Naive thymus-derived CD4-positive, alpha-beta T cell (primary cell): ENCODE data around the gene FRMD8. TPM values are rescaled to one million over a fixed set of nuclear protein-coding genes. Genes with fewer than 3 reads are reported as not detected.
"Not testable (repeated sequence)": the region's sequence is repeated elsewhere in the genome, so short reads cannot be mapped to it uniquely, and the experiment has no call there.

Experiments
- ATAC-seq: fragments of 150-1000 bp; cut with Tn5 transposase; 2 replicates; pipeline ENCODE4 v1.10.0; 2021; ENCODE audit warnings: mild to moderate bottlenecking, moderate library complexity
- CTCF ChIA-PET: fragments of 350-600 bp; sonication (Branson Sonifier 250); formaldehyde crosslinking; loops from one replicate; lab custom pipeline; 2021; ENCODE audit warnings: antibody characterized with exemption; lab: Charles Lee
- POLR2A ChIA-PET: fragments of 350-600 bp; sonication (Branson Sonifier 250); formaldehyde crosslinking; loops from one replicate; lab custom pipeline; 2021; ENCODE audit warnings: antibody characterized with exemption, inconsistent platforms; lab: Charles Lee
- DNase-seq, 9 donors: peaks; one replicate each; pipeline versions ENCODE4 v3.0.0 to v3.0.0-alpha.2; 2020 to 2022; ENCODE audit warnings: mixed read lengths in 1 of 9
- H3K27ac ChIP-seq: one replicate; pipeline ENCODE4 v1.7.0; 2013; ENCODE audit warnings: mild to moderate bottlenecking, low read depth, low read length, moderate library complexity
- H3K27me3 ChIP-seq, 2 donors: one replicate each; pipeline ENCODE4 v1.7.0; 2013; ENCODE audit warnings: low read length in 2 of 2, mild to moderate bottlenecking in 2 of 2, moderate library complexity in 2 of 2; ENCODE audit not compliant: control insufficient read depth in 2 of 2, insufficient read depth in 2 of 2
- H3K36me3 ChIP-seq, 3 experiments: 1 replicate in 2 of 3; 2 replicates in 1 of 3; pipeline ENCODE4 v1.7.0; 2013; ENCODE audit warnings: low read length in 3 of 3, mild to moderate bottlenecking in 3 of 3, moderate library complexity in 1 of 3; ENCODE audit not compliant: insufficient read depth in 3 of 3, control insufficient read depth in 2 of 3
- H3K4me1 ChIP-seq, 2 donors: one replicate each; pipeline ENCODE4 v1.7.0; 2013; ENCODE audit warnings: low read length in 2 of 2, mild to moderate bottlenecking in 2 of 2, moderate library complexity in 1 of 2; ENCODE audit not compliant: control insufficient read depth in 2 of 2, insufficient read depth in 2 of 2
- H3K4me3 ChIP-seq: 2 replicates; pipeline ENCODE4 v1.7.0; 2013; ENCODE audit warnings: mild to moderate bottlenecking, low read length
- H3K9me3 ChIP-seq, 3 experiments: 1 replicate in 2 of 3; 2 replicates in 1 of 3; pipeline ENCODE4 v1.7.0; 2013; ENCODE audit warnings: low read length in 3 of 3; ENCODE audit not compliant: control insufficient read depth in 2 of 3
- H3K27ac Mint-ChIP-seq, 9 donors: one replicate each; pipeline ENCODE4 v1.8.0; 2020 to 2022; ENCODE audit warnings: mixed read lengths in 9 of 9, mild to moderate bottlenecking in 8 of 9, moderate library complexity in 5 of 9, inconsistent platforms in 2 of 9
- H3K27me3 Mint-ChIP-seq, 5 donors: one replicate each; pipeline ENCODE4 v1.8.0; 2021 to 2022; ENCODE audit warnings: mixed read lengths in 5 of 5, mild to moderate bottlenecking in 1 of 5
- H3K36me3 Mint-ChIP-seq, 5 donors: one replicate each; pipeline ENCODE4 v1.8.0; 2020 to 2022; ENCODE audit warnings: mixed read lengths in 5 of 5, mild to moderate bottlenecking in 3 of 5, inconsistent platforms in 1 of 5
- H3K4me1 Mint-ChIP-seq, 7 donors: one replicate each; pipeline ENCODE4 v1.8.0; 2020 to 2022; ENCODE audit warnings: mixed read lengths in 7 of 7, mild to moderate bottlenecking in 3 of 7, inconsistent platforms in 1 of 7
- H3K4me3 Mint-ChIP-seq, 10 donors: one replicate each; pipeline ENCODE4 v1.8.0; 2020 to 2022; ENCODE audit warnings: mild to moderate bottlenecking in 10 of 10, mixed read lengths in 10 of 10, moderate library complexity in 6 of 10, inconsistent platforms in 2 of 10
- H3K9me3 Mint-ChIP-seq, 11 donors: one replicate each; pipeline ENCODE4 v1.8.0; 2020 to 2022; ENCODE audit warnings: mixed read lengths in 11 of 11, mild to moderate bottlenecking in 4 of 11, inconsistent platforms in 1 of 11, moderate library complexity in 1 of 11
- intact Hi-C, 2 donors: fragments of 100-400 bp; cut with micrococcal nuclease; formaldehyde crosslinking; loops; one replicate each; pipeline ENCODE4 v1.15.1; 2023
- polyA plus RNA-seq, 2 donors: library from polyadenylated mRNA; unstranded; fragments of 300-500 nt; fragmentation: Illumina TruSeq; gene quantifications; one replicate each; pipeline ENCODE4 v1.2.3, GENCODE V29; 2021
- total RNA-seq, 6 experiments: library from RNA in 5 of 6; stranded (reverse) in 5 of 6; gene quantifications; 1 replicate in 5 of 6; 2 replicates in 1 of 6; pipeline ENCODE4 v1.2.3 and lab custom pipeline; 2021 to 2026

The FRMD8 gene
- total and polyA plus RNA-seq, 7 experiments from 2014 or later, result 28.9 to 66.8 (median 44.7) TPM

GRCh38 chr11:65412271-65413076, 26.0 kb downstream of the FRMD8 start:
- Histone ChIP-seq H3K4me3 (no peak overlapping the region), H3K4me1 (peaks cover 15 to 16% of the 10 kb centered on the region in 2 donors), H3K36me3 (peaks cover 0 to 50% (median 8%) of the 10 kb centered on the region in 3 experiments), H3K27ac (no peak overlapping the region), H3K9me3 (no peaks in the 10 kb centered on the region), H3K27me3 (no peaks in the 10 kb centered on the region)
- Mint-ChIP-seq H3K27me3 (no peaks in the 10 kb centered on the region), H3K27ac (peak overlapping the region in 3 of 9 donors; percentile 17 to 56 (median 56)), H3K4me3 (no peak overlapping the region), H3K9me3 (peaks cover 0 to 2% (median 0%) of the 10 kb centered on the region in 11 donors), H3K36me3 (peaks cover 0 to 20% (median 0%) of the 10 kb centered on the region in 5 donors), H3K4me1 (peaks cover 13 to 19% (median 16%) of the 10 kb centered on the region in 7 donors)
- POLR2A ChIA-PET, result interaction anchor here (0.7 to 21.7 kb wide), 8 partner anchors 9 to 87 kb away, joined by 3 to 2591 read pairs (median 4); partner anchors contain the start of gene MALAT1
- CTCF ChIA-PET, result interaction anchor here (0.9 to 1.3 kb wide), 2 partner anchors 16 to 20 kb away, joined by 3 to 4 read pairs; no protein-coding TSS in a partner anchor
- no peak for DNase-seq
- intact Hi-C loops, result no loop called here
- ATAC-seq, result no peak

- POLR2A ChIA-PET, result interaction anchor here (0.9 to 21.7 kb wide), 8 partner anchors 8 to 86 kb away, joined by 3 to 2591 read pairs (median 4); partner anchors contain the start of gene MALAT1
- H3K9me3 Mint-ChIP-seq, H3K4me3 Mint-ChIP-seq, H3K9me3 ChIP-seq, DNase-seq, H3K27me3 Mint-ChIP-seq, CTCF ChIA-PET, H3K27me3 ChIP-seq, H3K4me3 ChIP-seq, ATAC-seq, intact Hi-C loops, H3K27ac ChIP-seq: not testable (repeated sequence)
- H3K4me1 Mint-ChIP-seq, result peaks cover 18 to 24% (median 20%) of the 10 kb centered on the region in 7 donors
- peaks cover 0 to 20% (median 0%) of the 10 kb centered on the region in 5 donors for H3K36me3 Mint-ChIP-seq
- Histone ChIP-seq H3K36me3 (peaks cover 0 to 49% (median 7%) of the 10 kb centered on the region in 3 experiments), H3K4me1 (peaks cover 16 to 18% of the 10 kb centered on the region in 2 donors)
- peak overlapping the region in 1 of 9 donors; percentile 31 for H3K27ac Mint-ChIP-seq
These were observed 26.7 kb downstream of the FRMD8 start for GRCh38 chr11:65413077-65413664.

- H3K4me3 ChIP-seq, result no peak overlapping the region
- H3K4me1 ChIP-seq, result peaks cover 26 to 36% of the 10 kb centered on the region in 2 donors
- H3K27me3 ChIP-seq, result no peaks in the 10 kb centered on the region
- peaks cover 0 to 9% (median 0%) of the 10 kb centered on the region in 5 donors for H3K36me3 Mint-ChIP-seq
- intact Hi-C loops, result loop anchor here in 1 of 2 donors (5.0 kb wide), 1 partner anchor 48 kb away; no protein-coding TSS in a partner anchor
- ChIA-PET POLR2A (interaction anchor here (0.7 to 21.7 kb wide), 14 partner anchors 10 to 280 kb away, joined by 3 to 2591 read pairs (median 24); partner anchors contain the start of genes FRMD8, MALAT1 and SLC25A45), CTCF (interaction anchor here (0.6 to 7.7 kb wide), 20 partner anchors 9 to 98 kb away, joined by 3 to 90 read pairs (median 5); partner anchors contain the start of genes FRMD8, MALAT1 and SLC25A45)
- DNase-seq (peak in 1 of 9 donors; percentile 15), ATAC-seq (no peak)
- peak overlapping the region in 2 of 10 donors; percentile 38 to 99 for H3K4me3 Mint-ChIP-seq
- no peaks in the 10 kb centered on the region for H3K27me3 Mint-ChIP-seq
- no peaks in the 10 kb centered on the region for H3K9me3 ChIP-seq
- H3K27ac ChIP-seq, result no peak overlapping the region
- peaks cover 0 to 2% (median 0%) of the 10 kb centered on the region in 11 donors for H3K9me3 Mint-ChIP-seq
- peaks cover 0 to 31% (median 0%) of the 10 kb centered on the region in 3 experiments for H3K36me3 ChIP-seq
- peaks cover 29 to 37% (median 34%) of the 10 kb centered on the region in 7 donors for H3K4me1 Mint-ChIP-seq
- peak overlapping the region in 4 of 9 donors; percentile 25 to 98 (median 52) for H3K27ac Mint-ChIP-seq
These were observed 28.5 kb downstream of the FRMD8 start for GRCh38 chr11:65414776-65415498.

- peaks cover 0 to 8% (median 0%) of the 10 kb centered on the region in 5 donors for H3K36me3 Mint-ChIP-seq
- Histone ChIP-seq H3K36me3 (peaks cover 0 to 28% (median 0%) of the 10 kb centered on the region in 3 experiments), H3K4me1 (peaks cover 33 to 44% of the 10 kb centered on the region in 2 donors), H3K4me3 (peak overlapping the region; percentile 82), H3K9me3 (no peaks in the 10 kb centered on the region), H3K27ac (peak overlapping the region; percentile 98), H3K27me3 (no peaks in the 10 kb centered on the region)
- ATAC-seq (no peak), DNase-seq (no peak)
- intact Hi-C loops, result loop anchor here (1.0 to 5.0 kb wide), 8 partner anchors 18 to 159 kb away; partner anchors contain the start of gene SLC25A45 (in 2 of the 2)
- CTCF ChIA-PET, result interaction anchor here (0.6 to 7.7 kb wide), 22 partner anchors 9 to 247 kb away, joined by 3 to 90 read pairs (median 5); partner anchors contain the start of genes FRMD8, MALAT1 and SLC25A45
- H3K27ac Mint-ChIP-seq, result peak overlapping the region; percentile 40 to 100 (median 98)
- H3K4me3 Mint-ChIP-seq, result peak overlapping the region; percentile 92 to 100 (median 97)
- H3K4me1 Mint-ChIP-seq, result peaks cover 33 to 43% (median 39%) of the 10 kb centered on the region in 7 donors
- peaks cover 0 to 2% (median 0%) of the 10 kb centered on the region in 11 donors for H3K9me3 Mint-ChIP-seq
- no peaks in the 10 kb centered on the region for H3K27me3 Mint-ChIP-seq
- POLR2A ChIA-PET, result interaction anchor here (0.6 to 21.7 kb wide), 20 partner anchors 7 to 280 kb away, joined by 3 to 2591 read pairs (median 4); partner anchors contain the start of genes FRMD8, MALAT1, SCYL1 and SLC25A45
These were observed 29.3 kb downstream of the FRMD8 start for GRCh38 chr11:65415499-65416340.

- peak; percentile 72 for ATAC-seq
- Histone ChIP-seq H3K36me3 (peaks cover 0 to 22% (median 0%) of the 10 kb centered on the region in 3 experiments), H3K4me3 (peak overlapping the region; percentile 82), H3K27ac (peak overlapping the region; percentile 98), H3K27me3 (no peaks in the 10 kb centered on the region), H3K9me3 (no peaks in the 10 kb centered on the region), H3K4me1 (peaks cover 36 to 46% of the 10 kb centered on the region in 2 donors)
- peaks cover 0 to 8% (median 0%) of the 10 kb centered on the region in 5 donors for H3K36me3 Mint-ChIP-seq
- peaks cover 0 to 2% (median 0%) of the 10 kb centered on the region in 11 donors for H3K9me3 Mint-ChIP-seq
- ChIA-PET CTCF (interaction anchor here (0.6 to 7.7 kb wide), 27 partner anchors 9 to 465 kb away, joined by 3 to 90 read pairs (median 5); partner anchors contain the start of genes FRMD8, MALAT1 and SLC25A45), POLR2A (interaction anchor here (0.6 to 21.7 kb wide), 22 partner anchors 8 to 155 kb away, joined by 3 to 2591 read pairs (median 4); partner anchors contain the start of genes FRMD8, MALAT1, SCYL1 and SLC25A45)
- no peaks in the 10 kb centered on the region for H3K27me3 Mint-ChIP-seq
- peak overlapping the region; percentile 98 to 100 (median 99) for H3K27ac Mint-ChIP-seq
- peak overlapping the region; percentile 92 to 100 (median 97) for H3K4me3 Mint-ChIP-seq
- intact Hi-C loops, result loop anchor here (1.0 to 5.0 kb wide), 8 partner anchors 17 to 158 kb away; partner anchors contain the start of gene SLC25A45 (in 2 of the 2)
- peak; percentile 82 to 94 (median 88) for DNase-seq
- H3K4me1 Mint-ChIP-seq, result peaks cover 36 to 50% (median 45%) of the 10 kb centered on the region in 7 donors
These were observed 29.9 kb downstream of the FRMD8 start for GRCh38 chr11:65416341-65416824.
